H9 (cell line): ENCODE results near the gene SLC39A7. TPM values are rescaled to one million over a fixed set of nuclear protein-coding genes. Genes with fewer than 3 reads are reported as not detected.

Experiments
- DNase-seq: peaks from one replicate; pipeline ENCODE4 v3.0.0-alpha.2; 2017
- H2AFZ ChIP-seq: one replicate; pipeline ENCODE4 v1.6.1; 2013; ENCODE audit warnings: mild to moderate bottlenecking, low read length, control low read depth, moderate library complexity
- H2AK5ac ChIP-seq: 2 replicates; pipeline ENCODE4 v1.6.1; 2013; ENCODE audit warnings: low read length, control low read depth, mixed read lengths; ENCODE audit not compliant: insufficient read length
- H2BK120ac ChIP-seq: one replicate; pipeline ENCODE4 v1.6.1; 2013; ENCODE audit warnings: low read depth, mild to moderate bottlenecking, low read length, control low read depth, inconsistent platforms; ENCODE audit not compliant: poor library complexity, severe bottlenecking
- H2BK12ac ChIP-seq: 2 replicates; pipeline ENCODE4 v1.6.1; 2013; ENCODE audit warnings: low read length, control low read depth, mixed read lengths, low read depth; ENCODE audit not compliant: insufficient read length
- H2BK15ac ChIP-seq: 2 replicates; pipeline ENCODE4 v1.6.1; 2013; ENCODE audit warnings: low read depth, low read length, control low read depth
- H2BK20ac ChIP-seq: one replicate; pipeline ENCODE4 v1.6.1; 2013; ENCODE audit warnings: low read depth, mild to moderate bottlenecking, low read length, control low read depth, inconsistent platforms; ENCODE audit not compliant: poor library complexity, severe bottlenecking
- H2BK5ac ChIP-seq: 2 replicates; pipeline ENCODE4 v1.6.1; 2013; ENCODE audit warnings: low read length, control low read depth, mixed read lengths; ENCODE audit not compliant: insufficient read length
- H3K14ac ChIP-seq: 2 replicates; pipeline ENCODE4 v1.6.1; 2013; ENCODE audit warnings: low read length, control low read depth; ENCODE audit not compliant: insufficient read depth
- H3K18ac ChIP-seq: 2 replicates; pipeline ENCODE4 v1.6.1; 2013; ENCODE audit warnings: low read depth, mild to moderate bottlenecking, mixed read lengths, low read length, control low read depth; ENCODE audit not compliant: insufficient read length
- H3K23ac ChIP-seq: 2 replicates; pipeline ENCODE4 v1.6.1; 2013; ENCODE audit warnings: low read length, control low read depth, mixed read lengths, low read depth; ENCODE audit not compliant: insufficient read length
- H3K23me2 ChIP-seq: 2 replicates; pipeline ENCODE4 v1.6.1; 2013; ENCODE audit warnings: low read depth, mild to moderate bottlenecking, mixed read lengths, low read length, control low read depth; ENCODE audit not compliant: insufficient read length, poor library complexity, severe bottlenecking
- H3K27ac ChIP-seq: 2 replicates; pipeline ENCODE4 v1.5.1; 2013; ENCODE audit warnings: low read length, control low read depth, mixed read lengths, low read depth; ENCODE audit not compliant: insufficient read length
- H3K27me3 ChIP-seq: 2 replicates; pipeline ENCODE4 v1.6.1; 2013; ENCODE audit warnings: low read length, control low read depth, inconsistent platforms; ENCODE audit not compliant: insufficient read depth
- H3K4ac ChIP-seq: 2 replicates; pipeline ENCODE4 v1.6.1; 2013; ENCODE audit warnings: low read depth, mild to moderate bottlenecking, control low read depth, inconsistent platforms, low read length, moderate library complexity
- H3K4me1 ChIP-seq: 2 replicates; pipeline ENCODE4 v1.6.1; 2013; ENCODE audit warnings: low read length, control low read depth, inconsistent platforms; ENCODE audit not compliant: insufficient read depth
- H3K4me2 ChIP-seq: 2 replicates; pipeline ENCODE4 v1.6.1; 2013; ENCODE audit warnings: low read length, control low read depth, mixed read lengths; ENCODE audit not compliant: insufficient read length, insufficient read depth
- H3K56ac ChIP-seq: 2 replicates; pipeline ENCODE4 v1.6.1; 2013; ENCODE audit warnings: low read depth, mild to moderate bottlenecking, mixed read lengths, low read length, control low read depth; ENCODE audit not compliant: insufficient read length
- H3K79me1 ChIP-seq: 2 replicates; pipeline ENCODE4 v1.6.1; 2013; ENCODE audit warnings: low read depth, mild to moderate bottlenecking, moderate library complexity, low read length, control low read depth, inconsistent platforms; ENCODE audit not compliant: insufficient read depth, poor library complexity, severe bottlenecking
- H3K79me2 ChIP-seq: 2 replicates; pipeline ENCODE4 v1.6.1; 2013; ENCODE audit warnings: low read length, control low read depth, inconsistent platforms; ENCODE audit not compliant: insufficient read depth
- H3K9ac ChIP-seq: 2 replicates; pipeline ENCODE4 v1.6.1; 2013; ENCODE audit warnings: low read length, control low read depth, mixed read lengths; ENCODE audit not compliant: insufficient read length; ENCODE audit errors: extremely low read depth
- H3K9me3 ChIP-seq: one replicate; pipeline ENCODE4 v1.6.1; 2013; ENCODE audit warnings: low read depth, low read length, inconsistent platforms; ENCODE audit not compliant: control insufficient read depth
- H3T11ph ChIP-seq: one replicate; pipeline ENCODE4 v1.6.1; 2013; ENCODE audit warnings: mild to moderate bottlenecking, low read length, control low read depth, inconsistent platforms
- H4K20me1 ChIP-seq: one replicate; pipeline ENCODE4 v1.6.1; 2013; ENCODE audit not compliant: control insufficient read depth, insufficient read length, insufficient read depth
- H4K5ac ChIP-seq: 2 replicates; pipeline ENCODE4 v1.6.1; 2013; ENCODE audit warnings: low read depth, mild to moderate bottlenecking, mixed read lengths, low read length, control low read depth; ENCODE audit not compliant: insufficient read length
- H4K8ac ChIP-seq: replicated peaks from 2 replicates; pipeline ENCODE4 v1.6.1; 2013; ENCODE audit warnings: low read length, control low read depth, mixed read lengths, low read depth; ENCODE audit not compliant: insufficient read length
- H4K91ac ChIP-seq: 2 replicates; pipeline ENCODE4 v1.6.1; 2013; ENCODE audit warnings: low read depth, mild to moderate bottlenecking, moderate library complexity, mixed read lengths, low read length, control low read depth; ENCODE audit not compliant: insufficient read length
- H3K27ac Mint-ChIP-seq, 3 experiments: 2 replicates in 2 of 3; 3 replicates in 1 of 3; pipeline ENCODE4 v1.8.0; 2020 to 2021; ENCODE audit warnings: mixed read lengths in 3 of 3, mild to moderate bottlenecking in 1 of 3, moderate library complexity in 1 of 3
- H3K27me3 Mint-ChIP-seq: 2 replicates; pipeline ENCODE4 v1.8.0; 2021; ENCODE audit warnings: low read depth, mild to moderate bottlenecking, moderate library complexity, mixed read lengths
- H3K36me3 Mint-ChIP-seq, 3 experiments: 2 replicates in 2 of 3; 3 replicates in 1 of 3; pipeline ENCODE4 v1.8.0; 2020 to 2021; ENCODE audit warnings: low read depth in 3 of 3, mixed read lengths in 3 of 3; ENCODE audit not compliant: insufficient read depth in 1 of 3
- H3K4me1 Mint-ChIP-seq, 2 experiments: 2 replicates each; pipeline ENCODE4 v1.8.0; 2020; ENCODE audit warnings: mixed read lengths in 2 of 2
- H3K4me3 Mint-ChIP-seq, 2 experiments: 2 replicates in 1 of 2; 3 replicates in 1 of 2; pipeline ENCODE4 v1.8.0; 2020 to 2021; ENCODE audit warnings: mild to moderate bottlenecking in 2 of 2, mixed read lengths in 2 of 2, moderate library complexity in 1 of 2
- H3K9me3 Mint-ChIP-seq, 2 experiments: 2 replicates in 1 of 2; 3 replicates in 1 of 2; pipeline ENCODE4 v1.8.0; 2020; ENCODE audit warnings: mild to moderate bottlenecking in 2 of 2, mixed read lengths in 2 of 2, moderate library complexity in 1 of 2
- CTCF ChIP-seq: fragments of 200-600 bp; sonication (generic); conservative IDR thresholded peaks from 3 replicates; pipeline ENCODE4 v1.8.0; 2021; ENCODE audit warnings: antibody characterized with exemption, mild to moderate bottlenecking
- WGBS: extraction: QIAGEN DNeasy Blood & Tissue Kit; methylation state at CpG from one replicate; pipeline ENCODE4 v1.1.7; 2013; ENCODE audit warnings: missing lambda C conversion rate, low lambda C conversion rate, mixed read lengths; ENCODE audit not compliant: insufficient read length; ENCODE audit errors: extremely low coverage; 5-methylcytosine and 5-hydroxymethylcytosine counted together
- total RNA-seq: library from RNA; stranded (reverse); gene quantifications from 2 replicates; pipeline ENCODE4 v1.2.1, GENCODE V29; 2021

The SLC39A7 gene
- total RNA-seq, 1 experiment from 2014 or later: 107 TPM

- H4K91ac ChIP-seq: no peak overlapping the region
- TF ChIP-seq CTCF: no peak
- H4K8ac ChIP-seq: no peak overlapping the region
- no peak overlapping the region for H3T11ph ChIP-seq
- no peak overlapping the region for H2AK5ac ChIP-seq
- no peak overlapping the region for H3K14ac ChIP-seq
- H3K4me2 ChIP-seq: no peak overlapping the region
- Mint-ChIP-seq H3K4me3 (no peak overlapping the region), H3K4me1 (peaks cover 10 to 15% of the 10 kb centered on the region in 2 experiments), H3K9me3 (no peaks in the 10 kb centered on the region), H3K36me3 (no peaks in the 10 kb centered on the region), H3K27me3 (peaks cover 15% of the 10 kb centered on the region), H3K27ac (peak overlapping the region in 1 of 3 experiments; percentile 96; a peak in 1 of 7 replicates)
- H4K5ac ChIP-seq: no peak overlapping the region
- no peak overlapping the region for H2BK5ac ChIP-seq
- H3K4me1 ChIP-seq: no peaks in the 10 kb centered on the region
- WGBS: no CpG with 5 or more reads among the region's 6 CpGs
- no peak overlapping the region for H3K56ac ChIP-seq
- no peak overlapping the region for H2BK120ac ChIP-seq
- no peak overlapping the region for H2BK15ac ChIP-seq
- H3K27me3 ChIP-seq: no peaks in the 10 kb centered on the region
- no peak overlapping the region for H3K23ac ChIP-seq
- no peak overlapping the region for H2BK20ac ChIP-seq
- H3K4ac ChIP-seq: no peak overlapping the region
- no peaks in the 10 kb centered on the region for H3K79me2 ChIP-seq
- peaks cover 3% of the 10 kb centered on the region for H4K20me1 ChIP-seq
- no peak overlapping the region for H3K27ac ChIP-seq
- H3K18ac ChIP-seq: no peak overlapping the region
- no peak overlapping the region for H2AFZ ChIP-seq
- H3K9me3 ChIP-seq: no peaks in the 10 kb centered on the region
- no peak overlapping the region for H3K9ac ChIP-seq
- H3K23me2 ChIP-seq: no peaks in the 10 kb centered on the region
- H3K79me1 ChIP-seq: no peaks in the 10 kb centered on the region
- no peak overlapping the region for H2BK12ac ChIP-seq
- DNase-seq: no peak
These were observed 32.4 kb upstream of the SLC39A7 start for GRCh38 chr6:33168284-33168601.
